ENCODE measurements around the gene MTMR3.

DNA sequence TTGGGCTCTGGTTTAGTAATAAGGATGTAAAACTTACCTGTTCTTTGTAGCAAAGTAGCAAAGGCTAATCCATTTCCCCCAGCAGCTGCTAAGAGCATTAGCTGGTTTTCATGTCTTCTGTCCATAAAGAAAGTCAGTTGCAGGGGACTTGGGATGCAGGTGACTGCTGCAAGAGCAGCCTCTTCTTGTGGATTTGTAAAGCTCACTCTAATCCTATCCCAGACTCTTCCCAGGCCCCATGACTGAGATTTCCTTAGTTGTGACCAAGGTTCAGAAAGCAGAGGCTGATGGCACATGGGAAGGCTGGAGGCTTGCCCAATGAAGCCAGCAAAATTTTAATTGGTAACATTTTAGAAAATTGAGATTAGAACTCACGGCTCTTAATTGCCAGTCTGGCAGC lies 102.9 kb downstream of the MTMR3 start:
- TF ChIP-seq, protein P1, sequence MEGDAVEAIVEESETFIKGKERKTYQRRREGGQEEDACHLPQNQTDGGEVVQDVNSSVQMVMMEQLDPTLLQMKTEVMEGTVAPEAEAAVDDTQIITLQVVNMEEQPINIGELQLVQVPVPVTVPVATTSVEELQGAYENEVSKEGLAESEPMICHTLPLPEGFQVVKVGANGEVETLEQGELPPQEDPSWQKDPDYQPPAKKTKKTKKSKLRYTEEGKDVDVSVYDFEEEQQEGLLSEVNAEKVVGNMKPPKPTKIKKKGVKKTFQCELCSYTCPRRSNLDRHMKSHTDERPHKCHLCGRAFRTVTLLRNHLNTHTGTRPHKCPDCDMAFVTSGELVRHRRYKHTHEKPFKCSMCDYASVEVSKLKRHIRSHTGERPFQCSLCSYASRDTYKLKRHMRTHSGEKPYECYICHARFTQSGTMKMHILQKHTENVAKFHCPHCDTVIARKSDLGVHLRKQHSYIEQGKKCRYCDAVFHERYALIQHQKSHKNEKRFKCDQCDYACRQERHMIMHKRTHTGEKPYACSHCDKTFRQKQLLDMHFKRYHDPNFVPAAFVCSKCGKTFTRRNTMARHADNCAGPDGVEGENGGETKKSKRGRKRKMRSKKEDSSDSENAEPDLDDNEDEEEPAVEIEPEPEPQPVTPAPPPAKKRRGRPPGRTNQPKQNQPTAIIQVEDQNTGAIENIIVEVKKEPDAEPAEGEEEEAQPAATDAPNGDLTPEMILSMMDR (IDR thresholded peaks at IDR 0.05) = no peak
- no peak for TF ChIP-seq POLR2AphosphoS5 (IDR thresholded peaks at IDR 0.05; ENCODE audit: low read depth, low read length)
- TF ChIP-seq REST (IDR thresholded peaks at IDR 0.05; ENCODE audit: insufficient read depth in 1 of 2, low read depth in 2 of 2, low read length in 1 of 2) = no peak
- no peak for TF ChIP-seq SIN3A (IDR thresholded peaks at IDR 0.05; ENCODE audit: borderline replicate concordance, insufficient read depth, low read depth, low read length)
- TF ChIP-seq TCF7L2 (IDR thresholded peaks at IDR 0.05; ENCODE audit: low read depth, low read length) = no peak

All from Panc1 (cell line).